ENCODE data around the gene MCAT. TPM values are rescaled to one million over a fixed set of nuclear protein-coding genes. Genes with fewer than 3 reads are reported as not detected.

The MCAT gene
- polyA plus RNA-seq, 1 of the 3 experiments (the other 2 are of a cell fraction), result 12.0 TPM

DNA sequence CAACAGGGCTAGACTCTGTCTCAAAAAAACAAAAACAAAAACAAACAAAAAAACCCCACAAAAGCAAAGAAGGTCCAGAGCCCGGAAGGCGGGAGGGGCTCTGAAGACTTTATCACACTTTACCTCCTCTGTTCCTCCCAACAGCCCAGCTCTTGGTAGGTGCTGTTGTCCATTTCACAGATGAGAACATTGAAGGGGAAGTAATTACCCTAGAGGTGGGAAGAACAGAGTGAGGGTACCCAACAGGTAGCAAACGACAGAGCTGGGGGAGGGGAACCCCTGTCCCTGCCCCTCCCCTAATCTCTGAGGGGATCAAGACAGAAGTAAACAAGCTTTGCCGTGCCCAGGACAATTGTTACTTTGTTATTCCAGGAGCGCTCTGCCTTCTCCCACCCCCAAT, 33.7 kb downstream of the MCAT start:
- 89% methylated on average over 2 of the region's 5 CpGs for WGBS (ENCODE audit: low lambda C conversion rate)
- no peaks in the 10 kb centered on the region for H3K27me3 ChIP-seq (ENCODE audit: insufficient read depth)

DNA sequence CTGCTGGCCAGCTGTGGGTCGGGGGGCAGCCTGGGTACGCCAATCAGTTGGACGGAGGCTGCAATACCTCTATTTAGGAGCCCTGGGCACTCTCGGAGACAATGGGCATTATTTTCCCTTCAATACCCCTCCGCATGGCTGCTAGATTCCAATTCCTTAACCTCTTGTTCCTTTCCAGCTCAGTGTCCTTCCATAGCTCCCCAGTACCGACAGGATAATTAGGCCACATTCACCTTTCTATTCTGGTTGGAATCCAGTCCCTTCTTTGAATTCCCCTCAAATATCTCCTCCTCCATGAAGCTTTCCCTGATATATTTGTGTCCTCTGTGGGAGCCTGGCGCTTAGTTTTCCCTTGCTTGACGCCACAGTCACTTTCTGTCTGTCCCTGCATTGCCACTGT, 36.9 kb downstream of the MCAT start:
- Histone ChIP-seq H3K4me1 (ENCODE audit: control insufficient read depth in 1 of 2, insufficient read depth in 2 of 2, low read depth in 1 of 2, low read length in 1 of 2) (peaks cover 0 to 6% of the 10 kb centered on the region in 2 experiments; a peak in 1 of 4 replicates), H2AFZ (ENCODE audit: low read depth) (no peak overlapping the region), H3F3A (replicated peaks; ENCODE audit: insufficient read depth) (no peaks in the 10 kb centered on the region), H3K9me3 (no peaks in the 10 kb centered on the region), H3K27ac (ENCODE audit: low read depth in 2 of 2, low read length in 1 of 2) (no peak overlapping the region), H3K4me3 (ENCODE audit: low read depth in 2 of 2, low read length in 1 of 2) (no peak overlapping the region), H3K79me2 (ENCODE audit: insufficient read depth) (no peaks in the 10 kb centered on the region), H3K9me2 (no peaks in the 10 kb centered on the region), H3K36me3 (replicated peaks in 1 of 2; ENCODE audit: control insufficient read depth in 1 of 2, insufficient read depth in 2 of 2, low read length in 1 of 2) (no peaks in the 10 kb centered on the region), H3K27me3 (ENCODE audit: insufficient read depth) (no peaks in the 10 kb centered on the region), H3K4me2 (no peak overlapping the region), H4K20me1 (ENCODE audit: insufficient read depth) (no peaks in the 10 kb centered on the region), H3K9ac (no peak overlapping the region)
- 89% methylated on average over 7 of the region's 8 CpGs for WGBS (ENCODE audit: low lambda C conversion rate)
- CTCF ChIA-PET, result no interaction called here
- no peak for DNase-seq
- POLR2A ChIA-PET, result no interaction called here
- no peak for TF ChIP-seq FOXJ3 (CRISPR knock-in tag; IDR thresholded peaks at IDR 0.05)
- TF ChIP-seq GABPA (IDR thresholded peaks at IDR 0.05; ENCODE audit: low read depth), result no peak
- no peak for TF ChIP-seq SIN3A (IDR thresholded peaks at IDR 0.05; ENCODE audit: borderline replicate concordance, low read depth, low read length)
- no peak for TF ChIP-seq EZH2phosphoT487 (IDR thresholded peaks at IDR 0.05; ENCODE audit: borderline replicate concordance, low read depth)
- TF ChIP-seq NRF1 (IDR thresholded peaks at IDR 0.05; ENCODE audit: low read depth, low read length), result no peak
- TF ChIP-seq ELF1 (IDR thresholded peaks at IDR 0.05), result no peak
- TF ChIP-seq, protein P1, sequence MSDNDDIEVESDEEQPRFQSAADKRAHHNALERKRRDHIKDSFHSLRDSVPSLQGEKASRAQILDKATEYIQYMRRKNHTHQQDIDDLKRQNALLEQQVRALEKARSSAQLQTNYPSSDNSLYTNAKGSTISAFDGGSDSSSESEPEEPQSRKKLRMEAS (IDR thresholded peaks at IDR 0.05; ENCODE audit: low read depth), result no peak
- TF ChIP-seq MXI1 (IDR thresholded peaks at IDR 0.05; ENCODE audit: low read depth, low read length), result no peak
- TF ChIP-seq FOXM1 (IDR thresholded peaks at IDR 0.05; ENCODE audit: low read depth), result no peak
- TF ChIP-seq RFX5 (IDR thresholded peaks at IDR 0.05; ENCODE audit: low read length), result no peak
- TF ChIP-seq MEF2A (IDR thresholded peaks at IDR 0.05; ENCODE audit: borderline replicate concordance, low read depth), result no peak
- no peak for TF ChIP-seq NFIC (IDR thresholded peaks at IDR 0.05; ENCODE audit: borderline replicate concordance)

More for the DNA sequence above, 33.7 kb downstream of the MCAT start:
- Histone ChIP-seq H3K9ac (no peak overlapping the region), H3K4me1 (ENCODE audit: control insufficient read depth in 1 of 2, insufficient read depth in 2 of 2, low read depth in 1 of 2, low read length in 1 of 2) (no peaks in the 10 kb centered on the region; a peak in 1 of 4 replicates), H4K20me1 (ENCODE audit: insufficient read depth) (no peaks in the 10 kb centered on the region), H3K79me2 (ENCODE audit: insufficient read depth) (no peaks in the 10 kb centered on the region), H2AFZ (ENCODE audit: low read depth) (no peak overlapping the region), H3F3A (replicated peaks; ENCODE audit: insufficient read depth) (no peaks in the 10 kb centered on the region), H3K4me3 (ENCODE audit: low read depth in 2 of 2, low read length in 1 of 2) (no peak overlapping the region), H3K4me2 (no peak overlapping the region), H3K9me3 (no peaks in the 10 kb centered on the region), H3K36me3 (replicated peaks in 1 of 2; ENCODE audit: control insufficient read depth in 1 of 2, insufficient read depth in 2 of 2, low read length in 1 of 2) (no peaks in the 10 kb centered on the region), H3K9me2 (no peaks in the 10 kb centered on the region), H3K27ac (ENCODE audit: low read depth in 2 of 2, low read length in 1 of 2) (no peak overlapping the region)
- TF ChIP-seq, protein P2, sequence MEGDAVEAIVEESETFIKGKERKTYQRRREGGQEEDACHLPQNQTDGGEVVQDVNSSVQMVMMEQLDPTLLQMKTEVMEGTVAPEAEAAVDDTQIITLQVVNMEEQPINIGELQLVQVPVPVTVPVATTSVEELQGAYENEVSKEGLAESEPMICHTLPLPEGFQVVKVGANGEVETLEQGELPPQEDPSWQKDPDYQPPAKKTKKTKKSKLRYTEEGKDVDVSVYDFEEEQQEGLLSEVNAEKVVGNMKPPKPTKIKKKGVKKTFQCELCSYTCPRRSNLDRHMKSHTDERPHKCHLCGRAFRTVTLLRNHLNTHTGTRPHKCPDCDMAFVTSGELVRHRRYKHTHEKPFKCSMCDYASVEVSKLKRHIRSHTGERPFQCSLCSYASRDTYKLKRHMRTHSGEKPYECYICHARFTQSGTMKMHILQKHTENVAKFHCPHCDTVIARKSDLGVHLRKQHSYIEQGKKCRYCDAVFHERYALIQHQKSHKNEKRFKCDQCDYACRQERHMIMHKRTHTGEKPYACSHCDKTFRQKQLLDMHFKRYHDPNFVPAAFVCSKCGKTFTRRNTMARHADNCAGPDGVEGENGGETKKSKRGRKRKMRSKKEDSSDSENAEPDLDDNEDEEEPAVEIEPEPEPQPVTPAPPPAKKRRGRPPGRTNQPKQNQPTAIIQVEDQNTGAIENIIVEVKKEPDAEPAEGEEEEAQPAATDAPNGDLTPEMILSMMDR (IDR thresholded peaks at IDR 0.05), result no peak
- no peak for TF ChIP-seq TAF1 (IDR thresholded peaks at IDR 0.05; ENCODE audit: borderline replicate concordance, low read depth, low read length)
- TF ChIP-seq POLR2AphosphoS5 (IDR thresholded peaks at IDR 0.05; ENCODE audit: low read depth, low read length), result no peak
- TF ChIP-seq SMC3 (IDR thresholded peaks at IDR 0.05; ENCODE audit: low read depth, low read length), result no peak
- TF ChIP-seq, protein P1 (IDR thresholded peaks at IDR 0.05; ENCODE audit: low read depth), result no peak
- TF ChIP-seq SIN3A (IDR thresholded peaks at IDR 0.05; ENCODE audit: borderline replicate concordance, low read depth, low read length), result no peak
- TF ChIP-seq, protein P3, sequence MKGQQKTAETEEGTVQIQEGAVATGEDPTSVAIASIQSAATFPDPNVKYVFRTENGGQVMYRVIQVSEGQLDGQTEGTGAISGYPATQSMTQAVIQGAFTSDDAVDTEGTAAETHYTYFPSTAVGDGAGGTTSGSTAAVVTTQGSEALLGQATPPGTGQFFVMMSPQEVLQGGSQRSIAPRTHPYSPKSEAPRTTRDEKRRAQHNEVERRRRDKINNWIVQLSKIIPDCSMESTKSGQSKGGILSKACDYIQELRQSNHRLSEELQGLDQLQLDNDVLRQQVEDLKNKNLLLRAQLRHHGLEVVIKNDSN (IDR thresholded peaks at IDR 0.05; ENCODE audit: borderline replicate concordance, low read depth), result no peak
- no peak for TF ChIP-seq CHD2 (IDR thresholded peaks at IDR 0.05; ENCODE audit: low read length, partially characterized antibody)
- no peak for TF ChIP-seq MEF2A (IDR thresholded peaks at IDR 0.05; ENCODE audit: borderline replicate concordance, low read depth)
- no peak for TF ChIP-seq NRF1 (IDR thresholded peaks at IDR 0.05; ENCODE audit: low read depth, low read length)
- TF ChIP-seq FOXJ3 (CRISPR knock-in tag; IDR thresholded peaks at IDR 0.05), result no peak
- TF ChIP-seq RFX5 (IDR thresholded peaks at IDR 0.05; ENCODE audit: low read length), result no peak
- TF ChIP-seq NFIC (IDR thresholded peaks at IDR 0.05; ENCODE audit: borderline replicate concordance), result no peak
- TF ChIP-seq, protein P4, sequence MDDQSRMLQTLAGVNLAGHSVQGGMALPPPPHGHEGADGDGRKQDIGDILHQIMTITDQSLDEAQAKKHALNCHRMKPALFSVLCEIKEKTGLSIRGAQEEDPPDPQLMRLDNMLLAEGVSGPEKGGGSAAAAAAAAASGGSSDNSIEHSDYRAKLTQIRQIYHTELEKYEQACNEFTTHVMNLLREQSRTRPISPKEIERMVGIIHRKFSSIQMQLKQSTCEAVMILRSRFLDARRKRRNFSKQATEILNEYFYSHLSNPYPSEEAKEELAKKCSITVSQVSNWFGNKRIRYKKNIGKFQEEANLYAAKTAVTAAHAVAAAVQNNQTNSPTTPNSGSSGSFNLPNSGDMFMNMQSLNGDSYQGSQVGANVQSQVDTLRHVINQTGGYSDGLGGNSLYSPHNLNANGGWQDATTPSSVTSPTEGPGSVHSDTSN (IDR thresholded peaks at IDR 0.05), result no peak
- CTCF ChIA-PET, result interaction anchor here (1.7 kb wide), 1 partner anchor 8 kb away, joined by 5 read pairs; no protein-coding TSS in a partner anchor
- POLR2A ChIA-PET, result no interaction called here
- DNase-seq, result no peak

Measured in SK-N-SH (cell line).